Heart left ventricle (tissue), 13 donors: ENCODE data around the gene MKLN1.

ENCODE experiments used
- CTCF ChIP-seq, 12 donors: fragments of 200-600 bp; sonication (generic) in 4 of 12; IDR thresholded peaks; one replicate each; pipeline versions ENCODE4 v1.5.0 to v1.8.0; 2018 to 2022; ENCODE audit warnings: antibody characterized with exemption in 12 of 12, mild to moderate bottlenecking in 5 of 12
- POLR2A ChIP-seq, 2 donors: fragments of 450-650 bp; IDR thresholded peaks; one replicate each; pipeline ENCODE4 v1.6.1; 2017; ENCODE audit warnings: antibody characterized with exemption in 2 of 2, mild to moderate bottlenecking in 2 of 2, moderate library complexity in 2 of 2
- donor health status: ischemic (EF 13 %, LVEDD 7.1; RV severe dilation, severe dysfunction).
- donor health status: DM: no; HTN: yes; CAD: no.
- donor health status: DM: no; HTN: no; CAD: no.
- donor health status: ischemic (EF 25% LVEDD 6.9; RV normal size, moderate dysfunction).
- donor health status: ischemic (EF 25% LVEDD 5.7; RV mildly dilated, moderate dysfunction).
- donor health status: ischemic (EF 35%, LVEDD 5.7; RV mildly dilated, moderate dysfunction).
- donor health status: nonischemic (EF 11% LVEDD 7.7; RV severe dilation, severe dysfunction).
- donor health status: DM: yes; HTN: yes; CAD: no.
- donor health status: PGD.
- donor health status: ischemic (EF 29% LVEDD 5.4; RV normal size, mild dysfunction).
- donor health status: nonischemic (EF 23%, LVEDD 6.1; RV moderate dilation, normal function).

DNA sequence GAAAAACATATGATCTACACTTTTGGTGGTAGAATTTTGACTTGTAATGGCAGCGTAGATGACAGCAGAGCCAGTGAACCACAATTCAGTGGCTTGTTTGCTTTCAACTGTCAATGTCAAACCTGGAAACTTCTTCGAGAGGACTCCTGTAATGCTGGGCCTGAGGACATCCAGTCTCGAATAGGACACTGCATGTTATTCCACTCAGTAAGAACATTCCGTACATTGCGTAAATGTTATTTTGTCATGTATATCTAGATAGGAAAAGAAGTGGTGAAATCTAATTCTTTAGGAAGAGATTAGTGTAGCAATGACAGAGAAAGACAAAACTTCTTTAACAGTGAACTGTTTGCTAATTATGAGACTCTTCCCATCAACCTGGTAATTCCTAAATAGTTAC is 115.8 kb downstream of the MKLN1 start:
- no peak for TF ChIP-seq CTCF (IDR thresholded peaks at IDR 0.05)
- TF ChIP-seq POLR2A (IDR thresholded peaks at IDR 0.05) = no peak
